Brain microvascular endothelial cell (primary cell): ENCODE data around the gene MICAL2.

Source experiments
- DNase-seq: peaks from one replicate; pipeline ENCODE4 v3.0.0-alpha.2; 2020
- H3K27ac ChIP-seq: fragments of 250-450 bp; sonication (Bioruptor Pico); 2 replicates; pipeline ENCODE4 v1.5.1; 2020; ENCODE audit warnings: mild to moderate bottlenecking, moderate library complexity
- H3K27me3 ChIP-seq: fragments of 250-450 bp; sonication (Bioruptor Pico); replicated peaks from 2 replicates; pipeline ENCODE4 v1.5.1; 2020; ENCODE audit warnings: mild to moderate bottlenecking
- H3K36me3 ChIP-seq: fragments of 250-450 bp; sonication (Bioruptor Pico); replicated peaks from 2 replicates; pipeline ENCODE4 v1.5.1; 2020; ENCODE audit warnings: mild to moderate bottlenecking
- H3K4me3 ChIP-seq: 2 replicates; pipeline ENCODE4 v1.5.1; 2011; ENCODE audit warnings: low read depth, mild to moderate bottlenecking, control low read depth, low read length, moderate library complexity
- CTCF ChIP-seq: IDR thresholded peaks from 2 replicates; pipeline ENCODE4 v1.5.1; 2011; ENCODE audit warnings: low read depth, mild to moderate bottlenecking, moderate library complexity, low read length, control low read depth, inconsistent platforms; ENCODE audit errors: missing control alignments
- in situ Hi-C: cut with HindIII; loops from 2 replicates; pipeline ENCODE4 v1.10.0; 2017; ENCODE audit warnings: low sequenced_read_pairs, low pct_ligation_motif_present

The MICAL2 gene

GRCh38 chr11:12246989-12247388 is 136.6 kb downstream of the MICAL2 start:
- no peak for DNase-seq
- TF ChIP-seq CTCF = no peak
- Histone ChIP-seq H3K27ac (no peak overlapping the region), H3K27me3 (no peaks in the 10 kb centered on the region), H3K36me3 (peaks cover 92% of the 10 kb centered on the region), H3K4me3 (no peak overlapping the region)
- in situ Hi-C loops = no loop called here

- no peak for TF ChIP-seq CTCF
- DNase-seq = no peak
- Histone ChIP-seq H3K27me3 (no peaks in the 10 kb centered on the region), H3K27ac (no peak overlapping the region), H3K4me3 (no peak overlapping the region), H3K36me3 (peaks cover 90% of the 10 kb centered on the region)
- in situ Hi-C loops = no loop called here
Observed at GRCh38 chr11:12247543-12248254, 137.3 kb downstream of the MICAL2 start.

DNA sequence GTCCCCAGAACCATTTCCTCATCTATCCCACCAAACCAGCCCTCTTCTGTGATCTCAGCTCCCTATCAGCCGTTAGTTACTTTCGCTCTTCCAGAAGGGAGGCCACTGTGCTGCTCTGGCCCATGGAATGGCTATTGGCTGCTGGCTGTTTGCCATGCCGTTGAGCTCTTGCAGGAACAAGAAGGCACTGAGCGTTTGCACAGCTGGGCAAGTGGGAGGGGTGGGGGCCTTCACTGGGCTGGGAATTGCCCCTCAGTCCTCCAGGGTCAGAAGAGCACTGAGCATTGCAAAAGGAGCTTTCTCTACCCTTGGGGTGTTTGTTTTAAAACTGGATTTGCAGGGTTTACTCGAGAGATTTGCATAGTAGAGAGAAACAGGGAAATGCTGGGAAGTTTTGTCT is 137.9 kb downstream of the MICAL2 start:
- Histone ChIP-seq H3K4me3 (no peak overlapping the region), H3K36me3 (peaks cover 90% of the 10 kb centered on the region), H3K27ac (no peak overlapping the region), H3K27me3 (no peaks in the 10 kb centered on the region)
- TF ChIP-seq CTCF = no peak
- no peak for DNase-seq
- in situ Hi-C loops = no loop called here

DNA sequence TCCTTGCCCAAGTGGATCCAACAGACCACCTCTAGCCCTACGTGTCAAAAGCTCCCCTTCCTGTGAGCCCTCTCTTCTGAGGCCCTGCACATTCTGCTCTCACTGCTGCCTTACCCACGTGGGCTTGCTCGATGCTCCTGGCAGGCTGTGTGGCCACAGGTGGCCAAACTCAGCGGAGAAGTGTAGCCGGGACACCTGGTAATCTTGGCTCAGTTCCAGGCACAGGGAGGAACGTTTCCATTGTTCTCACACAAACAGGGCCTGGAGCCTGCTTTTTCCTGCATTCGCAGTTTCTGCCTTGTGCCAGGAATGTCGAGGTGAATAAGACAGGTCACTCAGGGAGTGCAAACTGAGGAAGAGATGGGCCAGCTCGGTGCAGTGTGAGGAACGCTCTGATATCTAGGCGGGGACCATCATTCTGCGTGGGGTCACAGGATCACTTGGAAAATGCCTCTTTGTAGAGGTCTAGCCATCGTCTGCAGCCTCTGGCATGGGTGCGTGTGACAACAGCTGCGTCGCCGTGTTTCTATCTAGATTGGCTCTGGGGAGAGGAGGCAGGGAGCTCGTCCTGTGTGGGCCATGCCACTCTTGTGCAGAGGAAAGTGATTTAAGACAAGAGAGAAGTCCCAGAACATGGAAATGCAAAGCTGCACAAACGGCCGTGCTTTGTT is 139.3 kb downstream of the MICAL2 start:
- DNase-seq = no peak

DNA sequence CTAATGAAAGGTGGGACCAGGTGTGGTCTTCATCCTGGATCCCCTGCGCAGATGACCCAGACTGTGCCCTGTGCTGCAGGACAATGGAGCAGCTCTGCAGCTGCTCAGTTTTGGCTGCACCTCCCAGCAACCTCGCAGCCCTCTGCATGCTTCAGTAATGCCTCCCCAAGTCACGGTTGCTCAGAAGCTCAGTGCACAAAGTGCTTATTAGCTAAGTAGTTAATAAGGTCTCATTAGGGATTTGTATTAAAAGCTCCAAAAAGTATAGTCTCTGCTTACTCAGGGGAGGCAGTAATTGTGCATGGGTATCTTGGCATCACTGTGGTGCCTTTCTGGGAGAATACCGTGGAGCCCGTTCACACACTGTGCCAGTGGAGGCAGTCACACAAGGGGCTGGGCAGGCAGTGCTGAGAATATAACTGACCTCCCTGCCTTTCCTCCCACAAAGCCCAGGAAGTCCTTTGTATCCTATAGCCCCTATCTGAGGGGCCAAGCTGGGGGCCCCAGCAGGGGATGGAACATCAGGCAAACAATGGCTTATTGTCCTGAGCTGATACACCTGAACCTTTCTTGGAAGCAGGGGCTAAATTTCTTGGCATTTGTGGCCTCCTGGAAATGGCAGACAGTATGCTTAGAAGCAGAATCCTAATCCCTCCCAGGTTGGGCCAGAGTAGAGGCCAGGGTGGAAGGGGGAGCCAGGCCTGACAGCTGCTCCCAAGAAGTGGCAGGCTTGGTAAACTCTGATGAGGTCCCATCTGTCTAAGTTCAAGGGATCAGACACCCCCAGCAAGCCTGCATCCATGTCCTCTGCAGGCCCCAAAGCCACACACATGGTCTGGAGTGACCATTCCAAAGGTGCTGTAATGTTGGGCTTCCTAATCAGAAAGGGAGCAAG is 141.5 kb downstream of the MICAL2 start:
- H3K27me3 ChIP-seq = no peaks in the 10 kb centered on the region
- TF ChIP-seq CTCF = no peak
- H3K4me3 ChIP-seq = no peak overlapping the region
- in situ Hi-C loops = no loop called here
- no peak overlapping the region for H3K27ac ChIP-seq
- peaks cover 88% of the 10 kb centered on the region for H3K36me3 ChIP-seq
- no peak for DNase-seq

More for the DNA sequence above, 139.3 kb downstream of the MICAL2 start:
- no peak for TF ChIP-seq CTCF
- Histone ChIP-seq H3K36me3 (peaks cover 89% of the 10 kb centered on the region), H3K27me3 (no peaks in the 10 kb centered on the region), H3K4me3 (no peak overlapping the region), H3K27ac (no peak overlapping the region)
- in situ Hi-C loops = no loop called here
